CD4-positive, alpha-beta T cell treated with Interleukin-12 subunit alpha and Interleukin-12 subunit beta, for 1 hour (primary cell): ENCODE measurements around the gene ATP5MG.
"Not testable (repeated sequence)": the region's sequence is repeated elsewhere in the genome, so short reads cannot be mapped to it uniquely, and the experiment has no call there.

Experiments
- DNase-seq: peaks from one replicate; pipeline ENCODE4 v3.0.0-alpha.2; 2020

Gene ATP5MG

GRCh38 chr11:118410055-118410745 is 8.8 kb downstream of the ATP5MG start:
- DNase-seq = no peak

- DNase-seq = no peak
These were observed 10.1 kb downstream of the ATP5MG start for GRCh38 chr11:118411530-118411929.

- DNase-seq = no peak
These were observed 11.5 kb downstream of the ATP5MG start for GRCh38 chr11:118412921-118413320.

DNA sequence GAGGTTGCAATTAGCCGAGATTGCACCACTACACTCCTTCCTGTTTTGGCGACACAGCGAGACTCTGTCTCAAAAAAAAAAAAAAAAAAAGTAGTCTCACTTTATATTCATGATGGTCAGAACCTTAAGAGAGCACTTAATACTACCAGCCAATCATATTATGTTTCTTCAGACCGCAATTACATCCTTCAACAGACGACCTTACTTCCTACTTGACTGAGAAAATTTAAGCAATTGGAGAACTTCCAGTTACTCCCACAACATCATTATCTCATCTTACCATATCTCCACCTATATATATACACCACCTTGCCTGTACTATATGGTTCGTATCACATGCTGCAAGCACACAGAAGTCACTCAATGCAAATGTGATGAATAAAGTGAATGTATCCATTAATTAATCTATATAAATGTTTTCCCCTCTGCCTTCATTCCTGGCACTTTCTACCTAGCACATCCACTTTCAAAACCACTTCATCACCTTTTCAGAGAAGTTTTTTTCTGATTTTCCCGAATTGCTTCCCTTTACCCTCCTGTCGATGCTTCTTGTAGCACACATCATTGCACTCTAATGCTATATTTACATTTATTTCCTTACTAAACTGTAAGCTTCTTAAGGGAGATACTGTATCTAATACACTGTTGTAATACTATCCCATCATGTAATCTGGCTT is 13.8 kb downstream of the ATP5MG start:
- DNase-seq = no peak

- DNase-seq = no peak
These were observed 14.3 kb downstream of the ATP5MG start for GRCh38 chr11:118415739-118416068.

GRCh38 chr11:118416900-118417299 is 15.5 kb downstream of the ATP5MG start:
- not testable (repeated sequence) for DNase-seq

- DNase-seq = no peak
These were observed 16.4 kb downstream of the ATP5MG start for GRCh38 chr11:118417801-118418200.

DNA sequence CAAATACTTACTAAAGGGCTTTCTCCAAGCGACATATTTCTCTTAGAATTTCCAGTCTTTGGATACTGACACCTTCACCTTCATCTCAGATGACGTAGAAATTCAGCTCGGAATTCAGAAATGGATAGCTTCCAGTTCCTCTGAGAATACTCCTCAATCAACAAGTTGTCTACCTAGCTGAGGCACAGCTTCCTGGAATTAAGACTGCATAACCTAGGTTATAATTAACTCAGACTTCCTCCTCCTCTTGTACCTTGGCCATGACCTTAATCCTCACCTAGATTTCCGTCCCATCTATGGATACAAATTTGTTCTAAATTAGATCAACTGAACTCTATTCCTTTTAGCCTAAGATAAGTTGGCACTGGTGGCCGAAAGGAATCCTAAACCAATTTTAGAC is 17.4 kb downstream of the ATP5MG start:
- DNase-seq = no peak

DNA sequence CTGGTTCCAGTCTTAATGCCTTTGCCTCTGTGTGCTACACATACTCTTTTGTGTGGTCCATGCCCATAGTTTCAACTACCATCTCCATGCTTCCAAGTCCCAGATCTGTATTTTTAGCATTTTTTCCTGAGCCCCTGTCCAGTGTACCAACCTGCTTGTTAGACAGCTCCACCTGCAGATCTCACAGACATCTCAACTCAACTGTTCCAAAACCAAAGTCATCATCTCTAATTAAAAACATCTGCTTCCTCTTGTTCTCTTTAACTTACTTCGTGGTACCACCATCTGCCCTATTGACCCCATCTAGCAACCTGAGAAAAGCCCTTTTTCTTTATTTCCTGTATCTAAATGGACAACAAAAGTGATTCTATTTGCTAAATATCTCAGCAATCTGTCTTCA is 26.3 kb downstream of the ATP5MG start:
- no peak for DNase-seq

- DNase-seq = no peak
These were observed 29.6 kb downstream of the ATP5MG start for GRCh38 chr11:118430956-118431355.

- peak; percentile 68 for DNase-seq
These were observed 32.7 kb downstream of the ATP5MG start for GRCh38 chr11:118434123-118434552.

- DNase-seq = peak; percentile 23
These were observed 33.3 kb downstream of the ATP5MG start for GRCh38 chr11:118434553-118435289.

- DNase-seq = peak; percentile 59
These were observed 34.0 kb downstream of the ATP5MG start for GRCh38 chr11:118435290-118435892.

- peak; percentile 96 for DNase-seq
These were observed 34.7 kb downstream of the ATP5MG start, which contains the start of gene KMT2A for GRCh38 chr11:118435893-118436624. KMT2A (plus strand) TSS chr11:118436492; CDS start chr11:118436513, 21 bp downstream.

- no peak for DNase-seq
These were observed 35.3 kb downstream of the ATP5MG start for GRCh38 chr11:118436639-118437207.

DNA sequence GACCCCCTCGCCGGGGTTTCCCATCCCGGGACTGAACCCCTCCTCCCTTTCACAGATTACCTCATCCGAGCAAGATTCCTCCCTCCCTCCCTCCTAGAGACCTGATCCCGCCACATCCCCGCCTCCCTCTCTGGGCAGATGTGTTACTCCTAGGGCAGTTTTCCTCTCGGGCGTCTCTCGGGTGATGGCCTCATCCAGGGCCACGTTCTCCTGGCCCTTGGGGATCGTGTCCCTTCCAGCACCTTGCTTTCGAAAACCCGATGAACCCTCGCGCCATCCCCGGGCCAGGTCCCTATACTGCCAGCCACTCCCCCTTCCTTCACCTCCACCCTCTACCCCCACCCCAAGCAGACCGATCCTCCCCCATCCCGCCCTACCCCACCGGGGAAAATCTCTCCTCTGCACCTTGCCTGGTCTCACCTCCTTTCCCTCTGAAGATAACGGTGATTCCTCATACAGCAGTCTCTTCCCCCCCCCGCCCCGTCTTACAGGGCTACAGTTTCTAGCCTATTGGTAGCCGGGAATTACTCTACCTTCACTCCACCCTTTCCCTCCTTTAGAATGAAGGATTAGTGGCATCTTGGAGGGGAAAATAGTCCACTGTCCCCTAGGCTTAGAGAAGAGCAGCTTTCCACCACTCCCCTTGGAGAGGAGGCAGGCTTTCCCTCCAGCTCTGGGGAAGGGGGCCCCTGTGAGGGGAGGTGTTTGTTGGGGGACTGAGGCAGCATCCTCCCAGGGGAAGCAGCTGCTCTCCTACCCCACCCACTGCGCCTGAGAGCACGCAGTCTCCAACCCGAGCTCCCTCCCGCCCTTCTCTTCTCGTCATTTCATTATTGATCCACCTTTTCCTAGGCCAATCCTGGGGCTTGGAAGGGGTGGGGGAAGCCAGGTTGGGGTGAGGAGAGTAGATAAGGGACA is 36.1 kb downstream of the ATP5MG start:
- DNase-seq = peak; percentile 63

GRCh38 chr11:118438314-118438931 is 37.0 kb downstream of the ATP5MG start:
- DNase-seq = peak; percentile 64

GRCh38 chr11:118439646-118440045 is 38.2 kb downstream of the ATP5MG start:
- peak; percentile 34 for DNase-seq

- peak; percentile 20 for DNase-seq
These were observed 40.4 kb downstream of the ATP5MG start for GRCh38 chr11:118441770-118442275.

GRCh38 chr11:118442301-118442700 is 40.9 kb downstream of the ATP5MG start:
- DNase-seq = no peak
